GM21737 (cell line): ENCODE measurements around the gene SPDYE2.
A peak's percentile ranks its signal among the peaks of the same experiment; 100 is the strongest.
"Not testable (repeated sequence)": the region's sequence is repeated elsewhere in the genome, so short reads cannot be mapped to it uniquely, and the experiment has no call there.

Experiments used
- ATAC-seq: cut with Tn5 transposase; IDR thresholded peaks from one replicate; pipeline ENCODE4 v1.9.1; 2021; ENCODE audit warnings: mild to moderate bottlenecking, moderate library complexity; ENCODE audit not compliant: unreplicated experiment

SPDYE2 gene, protein sequence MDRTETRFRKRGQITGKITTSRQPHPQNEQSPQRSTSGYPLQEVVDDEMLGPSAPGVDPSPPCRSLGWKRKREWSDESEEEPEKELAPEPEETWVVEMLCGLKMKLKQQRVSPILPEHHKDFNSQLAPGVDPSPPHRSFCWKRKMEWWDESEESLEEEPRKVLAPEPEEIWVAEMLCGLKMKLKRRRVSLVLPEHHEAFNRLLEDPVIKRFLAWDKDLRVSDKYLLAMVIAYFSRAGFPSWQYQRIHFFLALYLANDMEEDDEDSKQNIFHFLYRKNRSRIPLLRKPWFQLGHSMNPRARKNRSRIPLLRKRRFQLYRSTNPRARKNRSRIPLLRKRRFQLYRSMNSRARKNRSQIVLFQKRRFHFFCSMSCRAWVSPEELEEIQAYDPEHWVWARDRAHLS

DNA sequence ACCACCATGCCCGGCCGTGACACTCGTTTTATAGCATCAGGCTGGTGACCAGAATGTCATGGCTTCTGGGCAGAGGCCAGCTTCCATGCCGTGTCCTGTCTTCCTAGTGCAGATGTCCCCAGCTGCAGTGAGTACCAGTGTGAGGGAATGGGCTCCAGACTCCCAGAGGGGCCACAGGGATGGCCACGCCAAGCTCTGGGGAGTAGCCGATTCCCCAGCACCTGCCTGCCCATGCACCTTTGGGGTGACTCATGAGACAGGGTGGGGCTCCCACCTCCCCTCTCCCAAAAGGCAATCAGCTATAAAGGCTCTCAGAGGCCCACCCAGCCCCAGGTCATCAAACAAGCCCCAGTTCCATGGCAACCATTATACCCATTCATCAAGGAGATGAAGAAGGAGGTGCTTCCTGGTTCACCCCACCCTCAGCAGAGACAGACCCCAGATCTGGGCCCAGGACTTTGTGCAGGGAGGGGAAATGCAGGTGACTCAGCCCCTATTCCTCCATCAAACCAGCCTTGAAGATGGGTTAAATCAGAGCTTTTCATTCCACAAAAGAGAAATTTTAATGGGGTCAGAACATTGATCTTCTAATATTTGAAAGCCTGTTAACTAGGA is at the start of gene SPDYE2:
SPDYE2 (plus strand) TSS at position 419 of the 615 bp plus-strand sequence. CDS start 2,030 bp downstream, outside the sequence.
- not testable (repeated sequence) for ATAC-seq

DNA sequence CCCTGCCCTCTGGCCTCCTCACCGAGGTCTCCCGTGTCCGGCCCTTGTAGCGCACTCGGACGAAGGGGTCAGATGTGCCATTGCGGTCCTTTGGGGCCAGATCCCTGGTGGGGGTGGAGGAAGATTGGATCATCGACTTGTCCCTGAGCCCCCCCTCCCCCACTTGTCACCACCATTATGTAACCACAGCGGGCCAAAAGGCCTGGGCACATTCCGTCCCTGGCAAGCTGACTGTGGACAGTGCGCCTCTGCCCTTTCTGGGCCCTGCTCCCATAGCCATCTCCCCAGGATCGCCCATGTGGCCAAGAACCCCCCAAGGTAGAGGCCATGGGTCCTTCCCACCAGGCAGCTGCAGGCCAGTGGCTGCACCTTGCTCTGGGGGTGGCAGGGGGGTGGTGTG is 47.9 kb upstream of the SPDYE2 start:
- ATAC-seq: not testable (repeated sequence)

DNA sequence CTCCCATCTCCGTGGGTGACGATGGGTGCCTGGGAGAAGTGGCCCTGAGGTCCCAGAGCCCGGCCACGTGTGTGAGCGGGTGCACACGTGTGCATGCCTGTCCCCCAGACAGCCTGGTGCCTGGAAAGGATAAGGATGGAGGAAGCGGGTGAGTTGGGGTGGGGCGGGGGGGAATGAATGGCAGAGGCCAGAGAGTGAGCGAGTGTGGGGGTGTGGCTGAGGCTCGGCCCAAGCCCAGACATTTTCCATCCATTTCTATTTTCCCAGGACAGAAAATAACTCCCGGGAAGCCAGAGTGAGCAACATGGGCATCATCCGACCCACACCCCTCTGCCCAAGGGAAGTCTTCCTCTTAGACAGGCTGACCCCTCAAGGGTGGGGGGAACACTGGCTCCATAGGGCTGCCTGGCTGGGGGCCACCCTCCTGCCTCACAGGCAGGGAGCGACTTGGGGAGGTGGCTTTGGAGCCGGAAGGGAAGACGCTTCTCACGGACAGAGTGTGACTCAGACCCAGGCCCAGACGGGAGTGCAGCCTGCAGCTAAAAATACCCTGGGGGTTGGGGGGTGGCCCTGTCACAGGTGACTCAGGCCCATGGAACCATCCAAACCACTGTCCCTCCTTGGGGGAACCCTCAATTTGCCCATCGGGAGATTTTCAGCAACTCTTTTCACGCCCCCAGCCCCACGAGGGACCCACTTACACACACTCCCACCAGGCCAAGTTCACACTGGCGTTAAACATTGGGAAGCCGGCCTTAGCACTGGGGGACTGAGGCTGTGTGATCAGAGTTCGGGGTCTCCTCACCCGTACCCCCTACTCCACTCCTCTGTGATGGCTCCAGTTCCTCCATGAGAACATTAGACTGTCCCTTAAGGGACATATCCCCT is 45.5 kb upstream of the SPDYE2 start:
- ATAC-seq: not testable (repeated sequence)

DNA sequence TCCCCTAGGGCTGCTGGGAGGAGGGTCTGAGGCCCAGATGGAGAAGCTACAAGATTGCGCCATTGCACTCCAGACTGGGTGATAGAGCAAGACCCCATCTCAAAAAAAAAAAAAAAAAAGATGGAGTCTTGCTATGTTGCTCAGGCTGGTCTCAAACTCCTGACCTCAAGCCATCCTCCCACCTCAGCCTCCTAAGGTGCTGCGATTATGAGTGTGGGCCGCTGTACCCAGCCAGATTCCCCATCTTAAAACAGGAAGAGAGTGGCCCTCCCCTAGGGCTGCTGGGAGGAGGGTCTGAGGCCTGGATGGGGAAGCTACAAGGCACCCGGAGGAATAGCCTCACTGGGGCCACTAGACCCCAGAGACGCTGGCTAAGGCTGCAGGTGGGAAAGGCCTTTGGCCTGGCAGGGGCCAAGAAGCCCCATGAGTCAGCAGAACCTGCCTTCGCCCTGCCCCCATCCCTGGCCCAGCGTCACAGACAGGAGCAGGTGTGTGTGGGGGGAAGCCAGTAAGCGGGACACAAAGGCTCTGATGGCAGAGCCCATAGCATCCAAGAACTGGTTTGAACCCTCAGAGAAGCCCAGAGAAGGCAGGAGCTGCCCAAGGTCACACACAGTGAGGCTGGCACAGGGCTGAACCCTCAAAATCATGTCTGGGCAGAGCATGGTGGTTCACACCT is 43.5 kb upstream of the SPDYE2 start:
- ATAC-seq: not testable (repeated sequence)

DNA sequence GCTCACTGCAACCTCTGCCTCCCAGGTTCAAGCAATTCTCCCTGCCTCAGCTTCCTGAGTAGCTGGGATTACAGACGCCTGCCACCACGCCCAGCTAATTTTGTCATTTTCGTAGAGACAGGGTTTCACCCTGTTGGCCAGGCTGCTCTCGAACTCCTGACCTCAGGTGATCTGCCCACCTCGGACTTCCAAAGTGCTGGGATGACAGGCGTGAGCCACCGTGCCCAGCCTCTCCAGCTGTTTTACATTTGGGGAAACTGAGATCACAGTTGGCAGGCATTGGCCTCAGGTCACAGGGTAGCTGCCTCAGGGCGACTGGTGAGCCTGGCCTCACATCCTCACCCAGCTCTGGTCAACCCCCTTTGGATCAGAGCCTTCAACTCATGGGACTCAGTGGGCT is 40.5 kb upstream of the SPDYE2 start:
- ATAC-seq: not testable (repeated sequence)

DNA sequence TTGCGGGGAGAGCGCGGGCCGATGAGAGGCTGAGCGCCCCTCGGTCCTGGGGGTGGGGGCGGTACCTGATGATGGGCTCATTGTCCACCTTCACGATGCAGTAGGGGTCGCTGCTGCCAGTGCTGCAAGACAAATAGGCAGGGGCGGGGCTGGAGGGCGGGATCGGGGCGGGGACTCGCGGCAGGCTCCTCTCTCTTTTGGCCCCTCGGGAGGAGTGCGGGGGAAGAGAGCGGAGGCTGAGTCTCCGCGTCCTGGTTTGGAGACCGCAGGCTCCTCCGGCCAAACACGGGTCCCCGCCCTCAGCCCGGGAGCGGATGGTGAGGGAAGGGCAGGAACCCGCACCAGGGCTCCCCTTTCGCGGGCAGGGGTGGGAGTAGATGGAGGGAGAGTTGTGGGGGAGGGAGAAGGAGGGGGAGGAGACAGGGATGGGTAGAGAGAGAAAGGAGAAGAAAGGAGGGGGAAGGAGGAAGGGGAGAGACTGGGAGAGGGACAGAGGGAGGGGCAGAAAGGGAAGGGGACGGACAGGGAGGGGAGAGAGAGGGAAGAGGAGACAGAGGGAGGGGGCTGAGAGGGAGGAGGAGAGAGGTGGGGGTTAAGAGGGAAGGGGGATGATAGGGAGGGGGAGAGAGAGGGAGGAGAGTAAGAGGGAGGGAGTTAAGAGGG is 39.0 kb upstream of the SPDYE2 start:
- peak; percentile 38 for ATAC-seq

DNA sequence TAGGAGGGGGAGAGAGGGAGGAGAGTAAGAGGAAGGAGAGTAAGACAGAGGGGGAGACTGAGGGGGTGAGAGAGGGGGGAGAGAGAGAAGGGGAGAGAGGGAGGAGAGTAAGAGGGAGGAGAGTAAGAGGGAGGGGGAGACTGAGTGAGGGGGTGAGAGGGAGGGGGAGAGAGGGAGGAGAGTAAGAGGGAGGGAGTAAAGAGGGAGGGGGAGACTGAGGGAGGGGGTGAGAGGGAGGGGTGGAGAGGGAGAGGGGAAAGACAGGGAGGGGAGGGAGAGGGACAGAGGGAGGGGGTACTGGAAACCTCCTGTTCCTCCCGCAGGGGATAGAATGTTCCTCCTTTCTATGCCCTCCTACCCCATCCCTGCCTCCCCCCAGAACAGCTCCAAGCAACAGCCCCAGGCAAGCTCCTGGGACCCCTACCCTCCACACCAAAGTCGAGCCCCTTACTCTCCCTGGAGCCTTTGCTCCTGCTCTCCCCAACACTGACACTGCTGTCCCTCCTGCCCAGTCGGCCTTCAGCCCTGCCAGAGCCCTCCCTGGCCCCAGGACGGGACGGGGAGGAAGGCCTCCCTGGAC is 38.3 kb upstream of the SPDYE2 start:
- not testable (repeated sequence) for ATAC-seq

DNA sequence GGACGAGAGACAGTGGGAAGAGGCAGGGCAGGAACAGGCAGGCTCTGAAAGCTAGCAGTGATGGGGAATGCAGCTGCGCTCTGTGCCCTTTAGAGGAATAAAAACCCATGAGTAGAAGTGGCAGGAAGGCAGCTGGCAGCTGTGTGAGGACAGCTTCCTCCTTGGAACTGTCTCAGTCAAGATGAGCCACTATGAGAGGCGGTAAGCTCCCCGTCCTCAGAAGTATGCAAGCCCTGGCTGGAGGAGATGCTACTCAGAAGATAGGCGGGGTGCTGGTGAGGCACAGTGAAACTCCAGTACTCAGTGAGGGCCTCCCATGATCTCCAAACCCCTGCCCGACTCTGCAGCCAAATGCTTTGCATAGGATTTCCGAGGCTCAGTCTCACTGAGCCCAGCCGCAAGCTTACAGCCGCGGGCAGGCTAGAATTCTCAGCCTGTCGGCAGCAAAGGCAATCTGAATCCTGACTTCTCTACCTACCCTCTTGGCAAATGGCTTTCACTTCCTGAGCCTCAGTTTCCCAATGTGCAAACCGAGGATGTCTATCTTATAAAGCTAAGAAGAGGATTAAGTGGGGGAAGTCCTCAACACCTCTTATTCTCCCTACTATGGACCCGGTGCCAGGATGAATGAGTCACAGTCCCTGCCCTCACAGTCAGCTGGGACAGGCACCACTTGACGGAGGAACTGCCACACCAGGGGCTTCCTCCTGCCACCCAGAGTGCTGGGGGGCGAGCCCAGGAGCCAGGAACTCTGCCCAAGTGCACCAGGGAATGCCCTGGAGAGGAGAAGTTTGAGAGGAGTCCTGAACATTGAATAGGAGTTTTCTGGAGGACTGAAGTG is 35.9 kb upstream of the SPDYE2 start:
- peak; percentile 50 for ATAC-seq

DNA sequence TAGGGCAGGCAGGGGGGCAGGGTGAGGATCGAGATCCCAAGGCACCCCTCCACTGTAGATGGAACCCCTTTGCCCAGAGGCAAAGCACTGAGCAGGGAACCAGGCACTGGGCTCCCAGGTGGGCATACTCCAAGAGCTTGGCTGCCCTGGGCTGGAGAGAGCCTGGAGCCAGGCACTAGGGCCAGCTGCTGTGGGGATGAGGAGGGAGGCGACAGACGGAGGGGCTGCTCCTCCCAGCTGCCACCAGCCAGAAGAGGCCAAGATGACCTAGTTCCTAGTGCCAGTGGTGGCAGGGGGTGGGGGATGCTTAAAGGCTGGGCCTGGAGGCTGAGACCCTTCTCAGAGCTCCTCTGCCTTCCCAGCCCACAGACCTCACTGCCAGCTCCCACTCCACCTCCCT is 35.1 kb upstream of the SPDYE2 start:
- not testable (repeated sequence) for ATAC-seq

DNA sequence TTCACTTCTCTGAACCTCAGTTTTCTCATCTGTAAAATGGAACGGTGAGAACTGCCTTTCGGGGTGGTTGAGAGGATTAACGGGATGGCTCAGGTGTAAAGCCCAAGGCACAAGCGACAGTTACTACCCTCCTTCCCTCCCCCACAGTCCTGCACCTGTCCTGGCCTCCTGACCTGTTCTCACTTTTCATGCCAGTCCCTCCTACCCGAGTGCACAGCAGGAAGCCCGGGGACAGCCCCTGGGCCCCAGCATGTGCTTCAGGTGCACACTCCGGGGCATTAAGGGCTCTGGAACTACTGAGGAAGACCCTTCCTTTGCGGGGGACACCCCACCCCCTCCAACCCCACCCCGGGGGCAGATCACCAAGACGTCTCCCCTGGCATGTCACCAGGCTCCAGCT is 34.1 kb upstream of the SPDYE2 start:
- ATAC-seq: not testable (repeated sequence)

DNA sequence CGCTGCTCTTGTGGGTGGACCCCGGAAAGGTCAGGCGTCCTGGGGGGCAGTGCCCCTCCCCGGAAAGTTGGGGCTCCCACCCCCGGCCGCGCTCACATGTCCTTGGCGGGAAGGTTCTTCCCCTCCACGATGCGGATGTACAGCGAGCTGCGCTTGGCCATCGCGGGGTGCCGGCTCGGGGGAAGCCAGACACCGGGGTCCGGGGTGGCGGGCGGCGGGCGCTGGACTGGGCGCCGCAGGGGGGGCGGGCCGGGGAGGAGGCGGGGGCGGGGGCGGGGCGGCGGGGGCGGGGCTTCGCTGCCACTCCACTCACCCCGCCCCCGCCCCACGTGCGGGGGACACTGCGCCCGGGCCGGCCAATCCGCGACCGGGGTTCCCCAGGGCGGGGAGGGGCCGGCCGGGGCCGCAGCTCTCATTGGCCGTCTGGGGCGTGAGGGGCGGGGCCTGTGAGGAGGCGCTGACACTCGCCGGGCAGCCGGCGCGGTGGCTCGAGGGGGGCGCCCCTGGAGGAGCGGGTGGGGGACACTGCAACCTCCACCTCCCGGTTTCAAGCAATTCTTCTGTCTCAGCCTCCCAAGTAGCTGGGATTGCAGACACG is 33.4 kb upstream of the SPDYE2 start, which contains the start of gene RASA4B:
RASA4B (minus strand) TSS at position 228 of the 598 bp plus-strand sequence; CDS start at position 161, 67 bp downstream.
- ATAC-seq: peak; percentile 77

DNA sequence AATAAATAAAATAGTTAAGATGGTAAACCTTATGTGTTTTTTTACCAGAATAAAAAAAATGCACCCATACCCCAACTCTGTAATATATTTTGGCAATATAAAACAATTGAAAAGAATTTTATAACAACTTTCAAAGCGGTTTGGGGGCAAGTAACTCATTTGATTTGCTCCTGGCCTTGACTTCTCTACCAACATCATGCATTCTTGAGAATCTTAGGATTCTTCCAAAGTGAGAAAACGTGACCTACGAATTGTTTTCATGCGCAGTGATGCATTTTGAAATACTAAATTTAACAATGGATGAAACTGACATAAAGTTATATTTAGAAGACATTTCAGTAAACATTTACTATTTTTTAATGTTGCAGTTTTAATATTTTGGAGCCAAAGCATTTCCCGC is 30.2 kb upstream of the SPDYE2 start:
- ATAC-seq: not testable (repeated sequence)

DNA sequence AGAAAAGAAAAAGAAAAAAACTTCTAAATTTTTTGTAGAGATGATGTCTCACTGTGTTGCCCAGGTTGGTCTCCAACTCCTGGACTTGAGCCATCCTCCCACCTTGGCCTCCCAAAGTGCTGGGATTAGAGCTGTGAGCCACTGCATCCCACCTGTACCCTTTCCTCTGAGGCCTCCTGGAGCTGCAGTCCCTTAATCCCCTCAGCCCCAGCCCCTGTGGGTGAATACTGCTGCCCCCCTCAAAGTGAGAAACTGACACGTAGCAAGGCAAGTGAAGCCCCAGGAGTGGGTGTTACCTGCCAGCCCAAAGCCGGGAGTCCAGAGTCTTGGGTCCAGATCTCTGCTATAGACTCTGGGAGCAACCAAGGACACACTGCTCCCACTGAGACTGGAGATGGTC is 26.2 kb upstream of the SPDYE2 start:
- ATAC-seq: not testable (repeated sequence)

DNA sequence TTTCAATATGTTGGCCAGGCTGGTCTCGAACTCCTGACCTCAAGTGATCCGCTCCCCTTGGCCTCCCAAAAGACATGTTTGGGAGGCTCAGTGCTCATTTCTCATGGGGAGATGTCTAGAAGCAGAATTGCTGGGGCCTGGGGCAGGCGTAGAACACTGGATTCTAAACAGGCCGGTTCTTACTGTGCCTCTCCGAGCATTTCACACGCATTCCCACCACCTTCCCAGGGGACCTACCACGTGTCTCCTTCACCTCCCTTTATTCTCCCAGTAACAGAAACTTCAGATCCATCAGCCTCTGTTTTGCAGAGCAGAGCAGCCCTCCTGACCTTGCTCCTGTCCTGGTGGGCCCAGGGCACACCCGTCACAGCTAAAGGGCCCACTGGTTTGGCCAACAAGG is 23.8 kb upstream of the SPDYE2 start:
- not testable (repeated sequence) for ATAC-seq

DNA sequence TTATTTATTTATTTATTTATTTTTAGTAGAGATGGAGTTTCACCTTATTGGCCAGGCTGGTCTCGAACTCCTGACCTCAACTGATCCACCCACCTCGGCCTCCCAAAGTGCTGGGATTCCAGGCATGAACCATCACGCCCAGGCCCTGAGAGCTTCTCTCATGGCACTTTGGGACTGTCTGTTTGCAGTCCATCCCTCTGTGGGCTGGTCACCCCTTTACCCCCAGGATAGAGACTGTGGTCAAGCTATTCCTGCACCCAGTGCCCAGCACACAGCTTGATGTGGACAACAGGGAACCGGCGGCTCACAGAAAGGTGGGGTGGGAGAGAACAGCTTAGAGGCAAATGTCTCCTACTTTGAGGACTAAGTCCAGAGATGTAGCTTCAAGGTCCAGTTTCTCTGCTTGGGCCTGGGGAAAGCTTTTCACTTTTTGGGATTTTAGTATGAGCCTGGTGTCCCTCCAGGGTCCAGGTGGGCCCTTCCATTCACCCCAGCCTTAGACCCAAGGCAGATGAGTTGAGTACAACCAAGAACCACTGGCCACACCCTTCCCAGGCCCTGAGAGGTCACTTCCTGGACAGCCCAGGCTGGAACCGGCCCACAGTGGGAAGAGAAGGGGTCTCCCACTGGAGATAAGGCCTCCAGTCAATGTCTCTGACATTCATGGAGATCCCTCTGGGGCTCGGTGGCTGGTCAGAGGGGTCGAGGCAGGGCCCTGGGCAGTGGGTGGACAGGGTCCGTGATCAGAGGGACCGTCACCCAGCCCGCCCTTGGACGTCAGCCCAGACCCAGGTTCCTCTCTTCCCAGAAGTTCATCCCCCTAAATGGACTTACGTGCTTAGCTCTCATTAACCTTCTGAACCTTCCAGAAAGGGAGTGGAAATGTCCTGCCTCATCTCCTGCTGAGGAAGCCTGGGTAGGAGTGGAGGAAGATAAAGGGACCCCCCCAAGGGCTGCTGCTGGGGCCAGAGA is 22.9 kb upstream of the SPDYE2 start:
- not testable (repeated sequence) for ATAC-seq

DNA sequence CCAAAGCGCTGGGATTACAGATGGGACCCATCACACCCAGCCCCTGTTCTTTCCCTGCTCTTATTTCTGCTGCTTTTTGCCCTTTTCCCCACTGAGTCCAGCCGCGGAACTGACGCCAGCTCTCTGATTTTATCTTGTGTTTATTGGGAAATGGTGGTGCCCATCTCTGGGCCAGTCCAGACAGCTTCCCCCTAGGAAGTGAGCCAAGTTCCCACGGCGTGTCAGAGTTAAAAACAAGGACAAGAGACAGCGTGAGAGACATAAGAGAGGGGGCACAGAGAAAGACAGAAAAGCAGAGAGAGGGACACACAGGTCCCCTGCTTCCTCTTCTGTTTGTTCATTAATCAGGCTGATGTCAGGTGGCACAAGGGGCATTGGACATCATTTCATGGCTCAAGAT is 19.4 kb upstream of the SPDYE2 start:
- not testable (repeated sequence) for ATAC-seq

DNA sequence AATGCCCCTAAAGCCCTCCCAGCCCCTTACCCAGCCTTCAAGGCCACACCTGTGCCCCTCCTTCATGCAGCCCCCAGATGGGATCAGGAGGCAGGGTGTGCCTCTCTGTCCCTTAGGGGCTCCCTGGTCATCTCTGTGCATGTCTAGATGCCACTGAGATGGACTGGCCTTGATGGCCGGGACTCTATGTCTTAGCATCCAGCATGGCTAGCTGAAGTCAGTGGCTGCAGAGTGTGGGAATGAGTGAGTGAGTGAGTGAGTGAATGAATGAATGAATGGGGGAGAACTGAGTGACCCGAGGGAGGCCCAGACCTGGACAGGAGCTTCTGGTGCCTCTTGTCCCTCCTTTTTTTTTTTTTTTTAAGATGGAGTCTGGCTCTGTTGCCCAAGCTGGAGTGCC is 18.9 kb upstream of the SPDYE2 start:
- not testable (repeated sequence) for ATAC-seq
